HL-60/S4 (cell line): ENCODE results near the gene TMEM179.
"Not testable (repeated sequence)": the region's sequence is repeated elsewhere in the genome, so short reads cannot be mapped to it uniquely, and the experiment has no call there.

Experiments used
- in situ Hi-C: fragments of 300-500 bp; cut with MboI; formaldehyde crosslinking; loops from 2 replicates; pipeline ENCODE4 v1.14.3; 2022; ENCODE audit warnings: low sequenced_read_pairs

The TMEM179 gene

GRCh38 chr14:104588066-104588857 is 16.3 kb downstream of the TMEM179 start:
- in situ Hi-C loops: no loop called here

GRCh38 chr14:104587641-104588040 is 16.9 kb downstream of the TMEM179 start:
- in situ Hi-C loops: no loop called here

- in situ Hi-C loops: no loop called here
Observed at GRCh38 chr14:104586832-104587620, 17.5 kb downstream of the TMEM179 start.

GRCh38 chr14:104585966-104586697 is 18.4 kb downstream of the TMEM179 start:
- in situ Hi-C loops: no loop called here

GRCh38 chr14:104584557-104584956 is 20.0 kb downstream of the TMEM179 start:
- in situ Hi-C loops: no loop called here

GRCh38 chr14:104583424-104584306 is 20.9 kb downstream of the TMEM179 start:
- in situ Hi-C loops: no loop called here

- in situ Hi-C loops: no loop called here
Observed at GRCh38 chr14:104582662-104583061, 21.9 kb downstream of the TMEM179 start.

GRCh38 chr14:104582005-104582404 is 22.6 kb downstream of the TMEM179 start:
- in situ Hi-C loops: no loop called here

- in situ Hi-C loops: no loop called here
Observed at GRCh38 chr14:104581521-104581920, 23.1 kb downstream of the TMEM179 start.

GRCh38 chr14:104580961-104581360 is 23.6 kb downstream of the TMEM179 start:
- in situ Hi-C loops: no loop called here

- in situ Hi-C loops: not testable (repeated sequence)
Observed at GRCh38 chr14:104579939-104580338, 24.6 kb downstream of the TMEM179 start.

- in situ Hi-C loops: no loop called here
Observed at GRCh38 chr14:104579507-104579906, 25.1 kb downstream of the TMEM179 start, which contains the start of gene C14orf180. TSS of gene C14orf180 (plus strand) at chr14:104579764. CDS start at chr14:104586431, 6,667 bp downstream.

GRCh38 chr14:104578321-104578720 is 26.3 kb downstream of the TMEM179 start:
- in situ Hi-C loops: no loop called here

- in situ Hi-C loops: no loop called here
Observed at GRCh38 chr14:104577847-104578301, 26.7 kb downstream of the TMEM179 start.

- in situ Hi-C loops: no loop called here
Observed at GRCh38 chr14:104577426-104577825, 27.1 kb downstream of the TMEM179 start.

- in situ Hi-C loops: no loop called here
Observed at GRCh38 chr14:104576970-104577332, 27.6 kb downstream of the TMEM179 start.

- in situ Hi-C loops: no loop called here
Observed at GRCh38 chr14:104576232-104576969, 28.2 kb downstream of the TMEM179 start.

GRCh38 chr14:104574978-104575583 is 29.5 kb downstream of the TMEM179 start:
- in situ Hi-C loops: no loop called here

GRCh38 chr14:104574536-104574935 is 30.0 kb downstream of the TMEM179 start:
- in situ Hi-C loops: no loop called here
